ENCODE data around the gene NPHS1. TPM values are rescaled to one million over a fixed set of nuclear protein-coding genes. Genes with fewer than 3 reads are reported as not detected.
"Not testable (repeated sequence)": the region's sequence is repeated elsewhere in the genome, so short reads cannot be mapped to it uniquely, and the experiment has no call there.

The NPHS1 gene
- total RNA-seq, 1 experiment from 2014 or later = not detected

- Histone ChIP-seq H3K27me3 (replicated peaks; ENCODE audit: control insufficient read depth, insufficient read depth, low read length) (no peaks in the 10 kb centered on the region), H3K9me3 (no peaks in the 10 kb centered on the region), H3K36me3 (ENCODE audit: control insufficient read depth, insufficient read depth, low read length) (no peaks in the 10 kb centered on the region), H3K4me3 (ENCODE audit: low read depth, low read length) (no peak overlapping the region), H3K4me1 (no peaks in the 10 kb centered on the region)
- no peak overlapping the region for H3K4me3 Mint-ChIP-seq (ENCODE audit: unreplicated experiment)
- intact Hi-C loops (cut with micrococcal nuclease; ENCODE audit: unreplicated experiment) = no loop called here
- DNase-seq = no peak
- ChIA-PET CTCF (no interaction called here), POLR2A (no interaction called here)
- no peak for TF ChIP-seq CTCF (IDR thresholded peaks at IDR 0.05; ENCODE audit: insufficient read depth in 1 of 2, low read depth in 1 of 2, low read length in 1 of 2, severe bottlenecking in 1 of 2, unreplicated experiment in 1 of 2)
- no peak overlapping the region for H3K27ac Mint-ChIP-seq (ENCODE audit: unreplicated experiment)
- no TSS peak for BruUV-seq (replicated peaks)
- no peaks in the 10 kb centered on the region for H3K36me3 Mint-ChIP-seq (ENCODE audit: insufficient read depth, unreplicated experiment)
- no peaks in the 10 kb centered on the region for H3K9me3 Mint-ChIP-seq (ENCODE audit: unreplicated experiment)
- peaks cover 10% of the 10 kb centered on the region for H3K27me3 Mint-ChIP-seq (ENCODE audit: insufficient read depth, unreplicated experiment)
- H3K4me1 Mint-ChIP-seq (ENCODE audit: low read depth, unreplicated experiment) = no peaks in the 10 kb centered on the region
Measured at GRCh38 chr19:35801828-35802227, 50.5 kb downstream of the NPHS1 start.

DNA sequence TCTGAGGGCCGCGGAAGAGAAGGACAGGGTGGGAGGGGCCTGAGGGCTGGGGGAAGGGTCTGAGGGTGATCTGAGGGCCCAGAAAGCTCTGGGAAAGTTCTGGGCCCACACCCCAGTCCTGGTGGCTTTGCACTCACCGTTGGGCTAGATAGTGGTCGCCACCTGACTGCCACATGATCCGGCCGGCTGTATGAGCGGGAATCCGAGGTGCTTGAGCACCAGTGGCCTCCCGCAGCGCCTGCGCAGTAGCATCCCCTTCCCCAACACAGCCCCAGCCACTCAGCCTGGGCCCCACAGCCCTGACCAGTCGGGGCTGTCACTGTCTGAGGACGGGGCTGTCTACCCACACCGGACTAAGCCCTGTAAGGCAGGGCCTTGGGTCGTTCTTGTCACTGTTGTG lies 54.6 kb downstream of the NPHS1 start:
- H3K4me1 ChIP-seq = no peaks in the 10 kb centered on the region
- Mint-ChIP-seq H3K27ac (ENCODE audit: unreplicated experiment) (no peak overlapping the region), H3K4me1 (ENCODE audit: low read depth, unreplicated experiment) (no peaks in the 10 kb centered on the region), H3K4me3 (ENCODE audit: unreplicated experiment) (no peak overlapping the region), H3K9me3 (ENCODE audit: unreplicated experiment) (no peaks in the 10 kb centered on the region), H3K36me3 (ENCODE audit: insufficient read depth, unreplicated experiment) (peaks cover 5% of the 10 kb centered on the region), H3K27me3 (ENCODE audit: insufficient read depth, unreplicated experiment) (peaks cover 10% of the 10 kb centered on the region)
- CTCF ChIA-PET = interaction anchor here (0.6 kb wide), 1 partner anchor 22 kb away, joined by 3 read pairs; no protein-coding TSS in a partner anchor
- H3K9me3 ChIP-seq = no peaks in the 10 kb centered on the region
- no peak for DNase-seq
- no peaks in the 10 kb centered on the region for H3K27me3 ChIP-seq (replicated peaks; ENCODE audit: control insufficient read depth, insufficient read depth, low read length)
- no peak for TF ChIP-seq CTCF (IDR thresholded peaks at IDR 0.05; ENCODE audit: insufficient read depth in 1 of 2, low read depth in 1 of 2, low read length in 1 of 2, severe bottlenecking in 1 of 2, unreplicated experiment in 1 of 2)
- intact Hi-C loops (cut with micrococcal nuclease; ENCODE audit: unreplicated experiment) = no loop called here
- no peak overlapping the region for H3K4me3 ChIP-seq (ENCODE audit: low read depth, low read length)
- POLR2A ChIA-PET = no interaction called here
- BruUV-seq (replicated peaks) = no TSS peak
- no peaks in the 10 kb centered on the region for H3K36me3 ChIP-seq (ENCODE audit: control insufficient read depth, insufficient read depth, low read length)

GRCh38 chr19:35796645-35797542 lies 55.4 kb downstream of the NPHS1 start:
- no peaks in the 10 kb centered on the region for H3K9me3 Mint-ChIP-seq (ENCODE audit: unreplicated experiment)
- ChIA-PET CTCF (interaction anchor here (0.6 kb wide), 1 partner anchor 30 kb away, joined by 4 read pairs; no protein-coding TSS in a partner anchor), POLR2A (no interaction called here)
- peaks cover 11% of the 10 kb centered on the region for H3K27me3 Mint-ChIP-seq (ENCODE audit: insufficient read depth, unreplicated experiment)
- no peaks in the 10 kb centered on the region for H3K4me1 Mint-ChIP-seq (ENCODE audit: low read depth, unreplicated experiment)
- TF ChIP-seq CTCF (IDR thresholded peaks at IDR 0.05; ENCODE audit: insufficient read depth in 1 of 2, low read depth in 1 of 2, low read length in 1 of 2, severe bottlenecking in 1 of 2, unreplicated experiment in 1 of 2) = no peak
- Histone ChIP-seq H3K4me1 (no peaks in the 10 kb centered on the region), H3K9me3 (no peaks in the 10 kb centered on the region), H3K4me3 (ENCODE audit: low read depth, low read length) (no peak overlapping the region), H3K27me3 (replicated peaks; ENCODE audit: control insufficient read depth, insufficient read depth, low read length) (no peaks in the 10 kb centered on the region), H3K36me3 (ENCODE audit: control insufficient read depth, insufficient read depth, low read length) (no peaks in the 10 kb centered on the region)
- no peak for DNase-seq
- no peak overlapping the region for H3K4me3 Mint-ChIP-seq (ENCODE audit: unreplicated experiment)
- BruUV-seq (replicated peaks) = no TSS peak
- intact Hi-C loops (cut with micrococcal nuclease; ENCODE audit: unreplicated experiment) = no loop called here
- no peak overlapping the region for H3K27ac Mint-ChIP-seq (ENCODE audit: unreplicated experiment)
- H3K36me3 Mint-ChIP-seq (ENCODE audit: insufficient read depth, unreplicated experiment) = peaks cover 5% of the 10 kb centered on the region

DNA sequence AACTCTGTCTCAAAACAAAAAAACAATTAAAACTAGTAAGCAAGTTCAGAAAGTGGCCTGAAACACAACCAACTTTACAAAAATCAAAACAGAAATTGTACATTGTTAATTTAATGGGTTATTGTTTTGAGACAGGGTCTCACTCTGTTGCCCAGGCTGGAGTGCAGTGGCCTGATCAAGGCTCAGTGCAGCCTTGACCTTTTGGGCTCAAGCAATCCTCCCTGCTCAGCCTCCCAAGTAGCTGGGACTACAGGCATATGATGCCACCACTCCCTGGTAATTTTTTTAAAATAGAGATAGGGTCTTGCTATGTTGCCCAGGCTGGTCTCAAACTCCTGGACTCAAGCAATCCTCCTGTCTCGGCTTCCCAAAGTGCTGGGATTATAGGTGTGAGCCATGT lies 56.7 kb downstream of the NPHS1 start:
- BruUV-seq (replicated peaks); H3K4me1 ChIP-seq; H3K27ac Mint-ChIP-seq (ENCODE audit: unreplicated experiment); DNase-seq; POLR2A ChIA-PET; CTCF ChIA-PET; H3K27me3 ChIP-seq (replicated peaks; ENCODE audit: control insufficient read depth, insufficient read depth, low read length); H3K9me3 ChIP-seq; H3K9me3 Mint-ChIP-seq (ENCODE audit: unreplicated experiment); H3K36me3 ChIP-seq (ENCODE audit: control insufficient read depth, insufficient read depth, low read length); H3K4me1 Mint-ChIP-seq (ENCODE audit: low read depth, unreplicated experiment); H3K36me3 Mint-ChIP-seq (ENCODE audit: insufficient read depth, unreplicated experiment); H3K4me3 ChIP-seq (ENCODE audit: low read depth, low read length); H3K4me3 Mint-ChIP-seq (ENCODE audit: unreplicated experiment); intact Hi-C loops (cut with micrococcal nuclease; ENCODE audit: unreplicated experiment); H3K27me3 Mint-ChIP-seq (ENCODE audit: insufficient read depth, unreplicated experiment): not testable (repeated sequence)

Data from Caco-2 (cell line).